Endothelial cell of umbilical vein (primary cell): Measurements from ENCODE around the gene KBTBD13. TPM values are rescaled to one million over a fixed set of nuclear protein-coding genes. Genes with fewer than 3 reads are reported as not detected.

Source experiments
- BruUV-seq: library from RNA; stranded (reverse); fragments of 400-500 nt; replicated peaks from 2 replicates; lab custom pipeline; 2021; lab: Mats Ljungman, UMichigan
- CTCF ChIA-PET: fragments of 300-600, 350-600 bp; sonication (Branson Sonifier 250); formaldehyde crosslinking; loops from one replicate; lab custom pipeline; 2021; ENCODE audit warnings: antibody characterized with exemption, inconsistent platforms; lab: Charles Lee
- POLR2A ChIA-PET: fragments of 300-600, 350-600 bp; sonication (Branson Sonifier 250); formaldehyde crosslinking; loops from one replicate; lab custom pipeline; 2021; ENCODE audit warnings: antibody characterized with exemption, inconsistent platforms; lab: Charles Lee
- DNase-seq: peaks from one replicate; pipeline ENCODE4 v3.0.0-alpha.2; 2011; ENCODE audit warnings: low read depth, low spot score
- FAIRE-seq: peaks from 2 replicates; lab custom pipeline; 2011; peaks lifted over from hg19 to GRCh38; lab: Jason Lieb, UNC
- H2AFZ ChIP-seq: 2 replicates; pipeline ENCODE4 v1.6.0; 2012; ENCODE audit warnings: low read depth, low read length, control low read depth, inconsistent platforms
- H3K27ac ChIP-seq: 2 replicates; pipeline ENCODE4 v1.5.1; 2011; ENCODE audit warnings: low read depth, mild to moderate bottlenecking, control low read depth, low read length, moderate library complexity; ENCODE audit not compliant: insufficient read depth
- H3K27me3 ChIP-seq, 2 experiments: 2 replicates each; pipeline versions ENCODE4 v1.6.0 to v1.6.1; 2011; ENCODE audit warnings: low read length in 2 of 2, mixed read lengths in 1 of 2; ENCODE audit not compliant: control insufficient read depth in 2 of 2, insufficient read depth in 2 of 2
- H3K36me3 ChIP-seq, 2 experiments: 2 replicates in 1 of 2; 3 replicates in 1 of 2; pipeline ENCODE4 v1.5.1; 2011; ENCODE audit warnings: low read length in 2 of 2, mild to moderate bottlenecking in 1 of 2, moderate library complexity in 1 of 2; ENCODE audit not compliant: control insufficient read depth in 2 of 2, insufficient read depth in 2 of 2; ENCODE audit errors: extremely low read depth in 1 of 2
- H3K4me1 ChIP-seq: 3 replicates; pipeline ENCODE4 v1.5.1; 2011; ENCODE audit warnings: mild to moderate bottlenecking, low read length; ENCODE audit not compliant: control insufficient read depth, insufficient read depth; ENCODE audit errors: extremely low read depth
- H3K4me2 ChIP-seq: 2 replicates; pipeline ENCODE4 v1.6.1; 2011; ENCODE audit warnings: low read length, control low read depth, mixed read lengths; ENCODE audit not compliant: insufficient read depth
- H3K4me3 ChIP-seq, 3 experiments: fragments of 200-600 bp in 1 of 3; sonication (generic), shearing (Covaris generic) in 1 of 3; replicated peaks in 1 of 3; 2 replicates each; pipeline ENCODE4 v1.5.1; 2011 to 2016; ENCODE audit warnings: control low read depth in 3 of 3, low read length in 3 of 3, mild to moderate bottlenecking in 2 of 3, inconsistent platforms in 1 of 3, low read depth in 1 of 3, moderate library complexity in 1 of 3; ENCODE audit not compliant: insufficient read depth in 1 of 3
- H3K79me2 ChIP-seq: 2 replicates; pipeline ENCODE4 v1.6.0; 2012; ENCODE audit warnings: low read length, inconsistent platforms; ENCODE audit not compliant: control insufficient read depth, insufficient read depth
- H3K9ac ChIP-seq: replicated peaks from 2 replicates; pipeline ENCODE3; 2011; ENCODE audit warnings: low read length, control low read depth; ENCODE audit not compliant: insufficient read depth; ENCODE audit errors: extremely low read depth
- H3K9me1 ChIP-seq: replicated peaks from 3 replicates; pipeline ENCODE4 v1.6.0; 2011; ENCODE audit warnings: mild to moderate bottlenecking, low read length; ENCODE audit not compliant: control insufficient read depth, insufficient read depth; ENCODE audit errors: extremely low read depth
- H3K9me3 ChIP-seq: replicated peaks from 2 replicates; pipeline ENCODE4 v1.5.1; 2012; ENCODE audit warnings: low read length, inconsistent platforms; ENCODE audit not compliant: control insufficient read depth, insufficient read depth
- H4K20me1 ChIP-seq: replicated peaks from 2 replicates; pipeline ENCODE3; 2011; ENCODE audit warnings: mild to moderate bottlenecking, low read length; ENCODE audit not compliant: control insufficient read depth, insufficient read depth; ENCODE audit errors: extremely low read depth
- EZH2 ChIP-seq: IDR thresholded peaks from 2 replicates; pipeline ENCODE4 v1.6.1; 2012; ENCODE audit warnings: borderline replicate concordance, low read depth, mild to moderate bottlenecking, moderate library complexity, low read length, inconsistent platforms; ENCODE audit not compliant: severe bottlenecking
- FOS ChIP-seq: IDR thresholded peaks from 2 replicates; pipeline ENCODE4 v1.6.1; 2011; ENCODE audit warnings: mild to moderate bottlenecking, low read length, moderate library complexity, borderline replicate concordance; ENCODE audit not compliant: insufficient read depth
- GATA2 ChIP-seq: IDR thresholded peaks from 2 replicates; pipeline ENCODE4 v1.7.0; 2011; ENCODE audit warnings: low read depth, mild to moderate bottlenecking, moderate library complexity, mixed read lengths, low read length; ENCODE audit not compliant: insufficient read length, insufficient read depth
- JUN ChIP-seq: IDR thresholded peaks from 2 replicates; pipeline ENCODE4 v1.6.1; 2011; ENCODE audit warnings: borderline replicate concordance, low read depth; ENCODE audit not compliant: insufficient read length, insufficient read depth
- MAX ChIP-seq: IDR thresholded peaks from 2 replicates; pipeline ENCODE4 v1.6.1; 2011; ENCODE audit not compliant: insufficient read depth, insufficient read length
- MYC ChIP-seq: IDR thresholded peaks from one replicate; pipeline ENCODE4 v1.6.1; 2011; ENCODE audit warnings: mild to moderate bottlenecking, low read depth, low read length
- POLR2A ChIP-seq: IDR thresholded peaks from 2 replicates; pipeline ENCODE4 v1.6.1; 2012; ENCODE audit warnings: low read depth, mild to moderate bottlenecking, control low read depth, low read length
- POLR2AphosphoS5 ChIP-seq: IDR thresholded peaks from 2 replicates; pipeline ENCODE4 v1.6.1; 2012; ENCODE audit warnings: low read depth, mild to moderate bottlenecking, control low read depth, low read length, moderate library complexity; ENCODE audit not compliant: insufficient read depth
- dilution Hi-C: fragments of 300-500 bp; cut with MboI; formaldehyde crosslinking; loops from one replicate; pipeline ENCODE4 v1.15.0; 2019; ENCODE audit warnings: low sequenced_read_pairs; ENCODE audit not compliant: extremely low pct_ligation_motif_present
- intact Hi-C: fragments of 100-400 bp; cut with micrococcal nuclease; formaldehyde crosslinking; loops from one replicate; pipeline ENCODE4 v1.10.0; 2022
- polyA plus RNA-seq, 4 experiments: library from polyadenylated mRNA; depleted of rRNA in 3 of 4; stranded (reverse) in 3 of 4; unstranded in 1 of 4; fragments of >200 nt; gene quantifications; 2 replicates each; pipeline versions ENCODE4 v1.2.1 to v1.2.3, GENCODE V29; 2011 to 2012; ENCODE audit warnings: missing spikeins in 1 of 4
- total RNA-seq: library from RNA; stranded (reverse); gene quantifications from 2 replicates; pipeline ENCODE4 v1.2.3, GENCODE V29; 2021
- TF ChIP-seq, protein P1 (sequence below), 2 donors: IDR thresholded peaks; 1 replicate in 1 of 2; 2 replicates in 1 of 2; pipeline ENCODE4 v1.5.1; 2011; ENCODE audit warnings: low read length in 2 of 2, mild to moderate bottlenecking in 2 of 2, moderate library complexity in 2 of 2, control low read depth in 1 of 2, inconsistent platforms in 1 of 2, low read depth in 1 of 2; ENCODE audit not compliant: insufficient read depth in 1 of 2; ENCODE audit errors: extremely low read depth in 1 of 2

The KBTBD13 gene
- total and polyA plus RNA-seq, 2 donors (not counting 3 experiments of a cell fraction or from before 2014, with no cell fraction given), result not detected

GRCh38 chr15:65088643-65089021 is 12.1 kb downstream of the KBTBD13 start:
- Histone ChIP-seq H3K36me3 (no peaks in the 10 kb centered on the region), H3K27me3 (peaks cover 8 to 11% of the 10 kb centered on the region in 2 experiments), H3K79me2 (no peaks in the 10 kb centered on the region), H3K4me3 (no peak overlapping the region), H3K27ac (no peak overlapping the region), H2AFZ (no peak overlapping the region), H4K20me1 (no peaks in the 10 kb centered on the region), H3K9me3 (no peaks in the 10 kb centered on the region), H3K4me2 (no peak overlapping the region), H3K4me1 (no peaks in the 10 kb centered on the region), H3K9me1 (no peaks in the 10 kb centered on the region), H3K9ac (no peak overlapping the region)
- TF ChIP-seq FOS (no peak), GATA2 (no peak), POLR2AphosphoS5 (no peak), POLR2A (no peak), JUN (no peak), MAX (no peak), EZH2 (no peak), MYC (no peak)
- TF ChIP-seq, protein P1, sequence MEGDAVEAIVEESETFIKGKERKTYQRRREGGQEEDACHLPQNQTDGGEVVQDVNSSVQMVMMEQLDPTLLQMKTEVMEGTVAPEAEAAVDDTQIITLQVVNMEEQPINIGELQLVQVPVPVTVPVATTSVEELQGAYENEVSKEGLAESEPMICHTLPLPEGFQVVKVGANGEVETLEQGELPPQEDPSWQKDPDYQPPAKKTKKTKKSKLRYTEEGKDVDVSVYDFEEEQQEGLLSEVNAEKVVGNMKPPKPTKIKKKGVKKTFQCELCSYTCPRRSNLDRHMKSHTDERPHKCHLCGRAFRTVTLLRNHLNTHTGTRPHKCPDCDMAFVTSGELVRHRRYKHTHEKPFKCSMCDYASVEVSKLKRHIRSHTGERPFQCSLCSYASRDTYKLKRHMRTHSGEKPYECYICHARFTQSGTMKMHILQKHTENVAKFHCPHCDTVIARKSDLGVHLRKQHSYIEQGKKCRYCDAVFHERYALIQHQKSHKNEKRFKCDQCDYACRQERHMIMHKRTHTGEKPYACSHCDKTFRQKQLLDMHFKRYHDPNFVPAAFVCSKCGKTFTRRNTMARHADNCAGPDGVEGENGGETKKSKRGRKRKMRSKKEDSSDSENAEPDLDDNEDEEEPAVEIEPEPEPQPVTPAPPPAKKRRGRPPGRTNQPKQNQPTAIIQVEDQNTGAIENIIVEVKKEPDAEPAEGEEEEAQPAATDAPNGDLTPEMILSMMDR (IDR thresholded peaks at IDR 0.05; ENCODE audit: extremely low read depth in 1 of 2, insufficient read depth in 1 of 2, low read depth in 1 of 2, low read length in 2 of 2), result no peak
- POLR2A ChIA-PET, result no interaction called here
- no TSS peak for BruUV-seq
- CTCF ChIA-PET, result interaction anchor here (2.7 to 8.8 kb wide), 2 partner anchors 13 to 55 kb away, joined by 12 to 64 read pairs; no protein-coding TSS in a partner anchor
- DNase-seq (no peak), FAIRE-seq (no peak)
- intact Hi-C loops (no loop called here), dilution Hi-C loops (no loop called here)
